Kidney (tissue), 14 donors: ENCODE results near the gene GRIA1. TPM values are rescaled to one million over a fixed set of nuclear protein-coding genes. Genes with fewer than 3 reads are reported as not detected.

Experiments used
- DNase-seq, 5 donors: peaks; one replicate each; pipeline ENCODE4 v3.0.0-alpha.2; 2013 to 2020
- FAIRE-seq: peaks from 2 replicates; lab custom pipeline; 2012; peaks lifted over from hg19 to GRCh38; lab: Jason Lieb, UNC
- H3K27ac ChIP-seq, 2 donors: one replicate each; pipeline ENCODE4 v1.7.0; 2013; ENCODE audit warnings: low read depth in 2 of 2, low read length in 2 of 2, inconsistent platforms in 1 of 2
- H3K27me3 ChIP-seq: one replicate; pipeline ENCODE4 v1.7.1; 2013; ENCODE audit warnings: low read length, inconsistent platforms; ENCODE audit not compliant: control insufficient read depth, insufficient read depth
- H3K36me3 ChIP-seq, 3 donors: one replicate each; pipeline versions ENCODE4 v1.7.0 to v1.7.1; 2013; ENCODE audit warnings: low read length in 3 of 3, control low read depth in 1 of 3, inconsistent platforms in 1 of 3; ENCODE audit not compliant: insufficient read depth in 3 of 3, control insufficient read depth in 2 of 3
- H3K4me1 ChIP-seq, 3 donors: one replicate each; pipeline versions ENCODE4 v1.7.0 to v1.7.1; 2013; ENCODE audit warnings: low read length in 3 of 3, inconsistent platforms in 1 of 3, low read depth in 1 of 3; ENCODE audit not compliant: control insufficient read depth in 2 of 3, insufficient read depth in 2 of 3
- H3K4me3 ChIP-seq, 3 donors: one replicate each; pipeline versions ENCODE4 v1.7.0 to v1.8.1; 2013; ENCODE audit warnings: low read length in 3 of 3, control low read depth in 1 of 3, inconsistent platforms in 1 of 3
- H3K9ac ChIP-seq, 3 donors: one replicate each; pipeline versions ENCODE4 v1.7.0 to v1.7.1; 2013; ENCODE audit warnings: low read length in 3 of 3, control low read depth in 1 of 3, inconsistent platforms in 1 of 3
- H3K9me3 ChIP-seq, 3 donors: one replicate each; pipeline versions ENCODE4 v1.7.0 to v1.7.1; 2013; ENCODE audit warnings: low read length in 3 of 3, control low read depth in 1 of 3, inconsistent platforms in 1 of 3; ENCODE audit not compliant: control insufficient read depth in 2 of 3, insufficient read depth in 1 of 3
- intact Hi-C: fragments of 100-400 bp; cut with DNase I; formaldehyde crosslinking; loops from one replicate; pipeline ENCODE4 v1.11.1; 2022
- polyA plus RNA-seq: library from polyadenylated mRNA; stranded (reverse); fragments of 350-450 nt; fragmentation: Illumina TruSeq; extraction: RNeasy Lipid Tissue Mini Kit (QIAGEN cat#74804); gene quantifications from one replicate; pipeline ENCODE4 v1.2.3, GENCODE V29; 2014; ENCODE audit warnings: low read depth, low replicate concordance; ENCODE audit not compliant: insufficient read depth
- total RNA-seq: library from RNA; stranded (reverse); fragmentation: NEBNext Ultra II Directional; extraction: Animal tissue kit (Norgen Biotek cat#: 25700); gene quantifications from one replicate; pipeline ENCODE4 v1.2.1, GENCODE V29; 2021
- TF ChIP-seq, protein P1 (sequence below): IDR thresholded peaks from 3 replicates; pipeline ENCODE4 v1.5.1; 2012; ENCODE audit warnings: mild to moderate bottlenecking, moderate library complexity, borderline replicate concordance; ENCODE audit not compliant: insufficient read depth; ENCODE audit errors: extremely low read depth
- donor health status: control.
- donor health status: control.
- donor health status: control.
- donor health status: control.
- donor health status: control.
- donor health status: DM: yes; HTN: yes; CAD: no.
- donor health status: Normal renal cell carcinoma (clear cell type).

The GRIA1 gene
- total and polyA plus RNA-seq, 2 donors from 2014 or later: 0.50 TPM; not detected in 1

DNA sequence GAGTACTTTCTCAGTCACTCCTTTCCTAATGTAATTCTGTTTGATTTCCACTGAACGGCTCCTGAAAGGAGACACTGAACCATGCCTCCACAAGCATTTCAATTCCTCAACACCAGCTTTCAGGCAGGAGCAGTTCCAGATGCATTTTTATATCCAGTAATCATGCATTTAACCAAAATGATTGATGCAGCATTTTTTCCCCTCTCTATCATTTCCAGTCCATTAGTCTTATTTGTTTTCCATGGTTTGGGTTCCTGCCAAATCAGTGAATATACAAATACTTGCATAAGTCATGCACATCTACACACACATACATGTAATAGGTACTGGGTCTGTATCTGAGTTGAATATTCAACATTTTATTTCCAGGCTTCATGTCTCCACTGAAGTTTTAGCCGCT lies 122.7 kb downstream of the GRIA1 start:
- H3K9ac ChIP-seq: no peak overlapping the region
- no peaks in the 10 kb centered on the region for H3K27me3 ChIP-seq
- FAIRE-seq (no peak), DNase-seq (no peak)
- H3K9me3 ChIP-seq: no peaks in the 10 kb centered on the region
- TF ChIP-seq, protein P1, sequence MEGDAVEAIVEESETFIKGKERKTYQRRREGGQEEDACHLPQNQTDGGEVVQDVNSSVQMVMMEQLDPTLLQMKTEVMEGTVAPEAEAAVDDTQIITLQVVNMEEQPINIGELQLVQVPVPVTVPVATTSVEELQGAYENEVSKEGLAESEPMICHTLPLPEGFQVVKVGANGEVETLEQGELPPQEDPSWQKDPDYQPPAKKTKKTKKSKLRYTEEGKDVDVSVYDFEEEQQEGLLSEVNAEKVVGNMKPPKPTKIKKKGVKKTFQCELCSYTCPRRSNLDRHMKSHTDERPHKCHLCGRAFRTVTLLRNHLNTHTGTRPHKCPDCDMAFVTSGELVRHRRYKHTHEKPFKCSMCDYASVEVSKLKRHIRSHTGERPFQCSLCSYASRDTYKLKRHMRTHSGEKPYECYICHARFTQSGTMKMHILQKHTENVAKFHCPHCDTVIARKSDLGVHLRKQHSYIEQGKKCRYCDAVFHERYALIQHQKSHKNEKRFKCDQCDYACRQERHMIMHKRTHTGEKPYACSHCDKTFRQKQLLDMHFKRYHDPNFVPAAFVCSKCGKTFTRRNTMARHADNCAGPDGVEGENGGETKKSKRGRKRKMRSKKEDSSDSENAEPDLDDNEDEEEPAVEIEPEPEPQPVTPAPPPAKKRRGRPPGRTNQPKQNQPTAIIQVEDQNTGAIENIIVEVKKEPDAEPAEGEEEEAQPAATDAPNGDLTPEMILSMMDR: no peak
- no peak overlapping the region for H3K4me3 ChIP-seq
- H3K27ac ChIP-seq: no peak overlapping the region
- H3K36me3 ChIP-seq: no peaks in the 10 kb centered on the region
- no peaks in the 10 kb centered on the region for H3K4me1 ChIP-seq
- intact Hi-C loops: no loop called here

DNA sequence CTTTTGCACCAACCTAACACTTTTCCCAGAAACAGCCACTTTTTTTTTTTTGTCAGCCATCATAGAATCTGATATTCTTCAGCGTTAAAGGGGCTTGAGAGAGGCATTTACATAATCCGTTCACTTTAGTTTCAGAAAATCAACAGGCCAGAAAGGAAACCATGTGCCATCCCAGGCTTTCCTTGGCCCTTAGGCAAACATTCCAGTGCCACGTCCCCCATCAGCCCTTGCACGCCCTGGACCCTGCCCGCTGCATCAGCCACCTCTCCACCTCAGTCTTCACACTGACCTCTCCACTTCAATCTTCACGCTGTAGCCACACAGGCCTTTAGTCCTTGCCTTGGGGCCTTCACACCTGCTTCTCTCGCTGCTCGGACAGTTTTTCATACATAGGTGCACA lies 123.2 kb downstream of the GRIA1 start:
- intact Hi-C loops: no loop called here
- TF ChIP-seq, protein P1: no peak
- H3K36me3 ChIP-seq: no peaks in the 10 kb centered on the region
- H3K4me3 ChIP-seq: no peak overlapping the region
- no peaks in the 10 kb centered on the region for H3K9me3 ChIP-seq
- DNase-seq (no peak), FAIRE-seq (no peak)
- H3K4me1 ChIP-seq: no peaks in the 10 kb centered on the region
- no peak overlapping the region for H3K9ac ChIP-seq
- no peaks in the 10 kb centered on the region for H3K27me3 ChIP-seq
- no peak overlapping the region for H3K27ac ChIP-seq

DNA sequence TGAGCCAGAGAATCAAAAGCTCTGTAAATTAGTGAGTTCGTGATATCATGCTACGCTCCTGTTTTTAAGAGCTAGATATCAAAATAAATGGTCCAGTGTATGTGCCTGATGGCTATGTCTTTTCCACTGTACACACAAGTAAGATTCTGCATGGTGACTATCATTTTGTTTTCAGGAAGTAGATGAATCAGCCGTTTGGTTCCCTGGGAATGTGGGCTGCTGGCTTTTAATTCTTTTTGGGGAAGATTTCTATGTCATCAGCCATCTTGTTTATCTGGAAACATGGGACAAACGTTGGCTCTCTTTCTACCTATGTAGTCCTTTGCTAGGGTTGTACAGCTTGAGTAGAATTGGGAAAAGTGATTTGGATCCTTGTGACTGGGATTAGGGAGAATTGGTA lies 126.7 kb downstream of the GRIA1 start:
- DNase-seq: no peak
- no peak for FAIRE-seq
- H3K9me3 ChIP-seq: no peaks in the 10 kb centered on the region
- no peaks in the 10 kb centered on the region for H3K36me3 ChIP-seq
- TF ChIP-seq, protein P1: no peak
- no peaks in the 10 kb centered on the region for H3K27me3 ChIP-seq
- intact Hi-C loops: no loop called here
- H3K9ac ChIP-seq: no peak overlapping the region
- H3K4me3 ChIP-seq: no peak overlapping the region
- no peak overlapping the region for H3K27ac ChIP-seq
- H3K4me1 ChIP-seq: no peaks in the 10 kb centered on the region

DNA sequence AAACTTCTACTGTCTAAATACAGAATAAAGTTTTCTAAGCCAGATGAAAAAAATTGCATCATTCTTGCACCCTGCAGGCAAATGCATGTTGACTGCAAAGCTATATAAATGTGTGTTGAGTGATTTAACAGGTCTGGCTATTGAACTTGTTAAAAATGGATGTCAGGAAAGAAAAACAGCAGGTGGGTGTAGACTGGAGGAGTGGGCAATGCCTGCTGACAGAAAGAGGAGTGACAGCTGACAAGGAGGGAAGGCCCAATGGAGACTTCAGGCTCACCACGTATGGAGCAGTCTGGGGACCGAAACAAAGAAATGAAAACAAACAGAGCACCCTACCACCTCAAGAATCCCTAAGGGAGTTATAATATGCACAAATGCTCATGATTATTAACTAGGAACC lies 127.8 kb downstream of the GRIA1 start:
- H3K4me1 ChIP-seq: no peaks in the 10 kb centered on the region
- no peaks in the 10 kb centered on the region for H3K36me3 ChIP-seq
- no peak for FAIRE-seq
- DNase-seq: no peak
- no peak overlapping the region for H3K27ac ChIP-seq
- no peaks in the 10 kb centered on the region for H3K9me3 ChIP-seq
- no peak overlapping the region for H3K4me3 ChIP-seq
- no peak overlapping the region for H3K9ac ChIP-seq
- intact Hi-C loops: no loop called here
- no peaks in the 10 kb centered on the region for H3K27me3 ChIP-seq
- TF ChIP-seq, protein P1: no peak
